GM08714 (cell line): ENCODE measurements around the gene IGFBP5.

Experiments
- H3K4me3 ChIP-seq: fragments of 200-500 bp; sonication (Bioruptor generic); 2 replicates; pipeline ENCODE4 v1.5.1; 2014; ENCODE audit warnings: mild to moderate bottlenecking, low read length, inconsistent platforms
- ZNF274 ChIP-seq: IDR thresholded peaks from 2 replicates; pipeline ENCODE4 v1.6.1; 2012; ENCODE audit warnings: mild to moderate bottlenecking, low read depth, low read length

The IGFBP5 gene

DNA sequence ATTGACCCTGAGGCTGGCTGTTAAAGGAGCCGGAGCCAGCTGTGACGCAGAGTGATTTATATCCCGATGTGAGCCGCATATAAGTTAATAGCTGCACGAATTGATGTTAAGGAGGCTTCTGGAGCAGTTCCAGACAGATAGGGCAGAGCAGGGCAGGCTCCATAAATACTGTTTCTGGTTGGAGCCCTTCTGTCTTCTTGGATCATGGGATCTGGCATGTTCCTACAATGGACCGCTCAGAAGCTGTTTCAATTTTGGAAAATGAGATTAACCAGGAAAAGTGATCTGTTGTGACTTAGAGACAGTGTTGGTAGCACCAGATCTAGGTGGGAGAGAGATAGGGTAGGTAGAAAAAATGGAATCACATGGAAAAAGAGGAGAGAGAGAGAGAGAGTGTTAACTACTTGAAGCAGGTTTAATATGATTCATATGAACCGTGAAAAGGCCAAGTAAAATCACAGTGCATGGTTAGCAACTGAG lies 4.8 kb upstream of the IGFBP5 start:
- no peak overlapping the region for H3K4me3 ChIP-seq
- no peak for TF ChIP-seq ZNF274

GRCh38 chr2:216698895-216699294 lies 3.5 kb upstream of the IGFBP5 start:
- no peak overlapping the region for H3K4me3 ChIP-seq

DNA sequence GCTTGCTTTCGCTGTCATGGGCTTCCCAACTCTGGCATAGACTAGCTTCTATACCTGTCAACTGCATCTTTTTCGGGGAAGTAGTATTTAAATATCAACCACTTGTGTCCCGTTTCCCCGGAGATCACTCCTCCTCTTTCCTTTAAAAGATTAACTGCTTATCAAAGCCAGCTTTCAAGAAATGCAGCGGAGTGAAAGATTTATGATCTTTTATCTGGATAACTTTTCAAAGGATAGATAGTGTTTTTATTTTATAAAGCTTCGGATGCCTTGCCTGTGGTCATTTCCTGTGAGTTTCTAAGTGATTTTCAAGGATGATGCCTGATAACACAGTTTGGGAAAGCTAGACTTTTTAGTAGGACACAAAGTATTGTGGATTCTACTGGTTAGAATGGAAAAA lies 2.9 kb upstream of the IGFBP5 start:
- no peak for TF ChIP-seq ZNF274
- H3K4me3 ChIP-seq, result no peak overlapping the region

More at GRCh38 chr2:216698895-216699294, 3.5 kb upstream of the IGFBP5 start:
- no peak for TF ChIP-seq ZNF274

DNA sequence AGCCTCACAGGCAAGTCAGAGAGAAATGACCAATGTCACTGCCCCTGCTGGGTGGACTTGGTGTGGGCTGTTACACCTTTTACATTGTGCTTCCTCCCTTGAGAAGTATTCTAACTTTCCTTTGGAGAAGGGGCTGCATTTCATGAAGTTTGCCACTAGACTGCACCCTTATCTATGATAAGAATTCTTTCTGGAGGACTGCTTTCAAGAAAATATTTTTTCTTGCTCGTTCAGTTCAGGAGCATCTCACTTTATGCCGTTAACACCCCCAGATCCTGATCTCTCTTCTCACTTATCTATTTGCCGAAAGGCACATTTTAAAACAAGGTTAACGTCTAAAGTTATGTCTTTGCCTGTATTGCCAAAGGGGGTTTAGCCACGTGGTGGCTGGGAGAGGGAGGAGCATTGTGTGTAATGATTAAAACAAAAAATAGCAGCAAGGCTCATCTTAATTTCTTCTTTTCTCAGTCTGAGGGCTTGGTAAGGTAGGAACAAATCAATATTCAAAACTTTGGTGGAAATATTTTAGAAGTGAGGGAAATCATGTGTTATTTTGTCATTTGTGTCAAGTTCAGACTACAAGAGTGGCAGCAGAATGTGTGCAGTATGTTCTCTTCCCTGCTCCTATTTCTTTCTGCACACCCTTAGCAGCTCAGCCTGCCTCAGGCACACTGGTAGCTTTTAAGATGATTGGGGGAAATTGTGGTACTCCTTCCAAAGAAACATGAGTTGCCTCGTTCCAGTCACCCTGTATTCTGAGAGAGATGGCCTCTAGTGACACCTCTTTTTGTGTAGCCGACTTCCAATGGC lies 1.6 kb upstream of the IGFBP5 start:
- TF ChIP-seq ZNF274, result no peak
- no peak overlapping the region for H3K4me3 ChIP-seq

DNA sequence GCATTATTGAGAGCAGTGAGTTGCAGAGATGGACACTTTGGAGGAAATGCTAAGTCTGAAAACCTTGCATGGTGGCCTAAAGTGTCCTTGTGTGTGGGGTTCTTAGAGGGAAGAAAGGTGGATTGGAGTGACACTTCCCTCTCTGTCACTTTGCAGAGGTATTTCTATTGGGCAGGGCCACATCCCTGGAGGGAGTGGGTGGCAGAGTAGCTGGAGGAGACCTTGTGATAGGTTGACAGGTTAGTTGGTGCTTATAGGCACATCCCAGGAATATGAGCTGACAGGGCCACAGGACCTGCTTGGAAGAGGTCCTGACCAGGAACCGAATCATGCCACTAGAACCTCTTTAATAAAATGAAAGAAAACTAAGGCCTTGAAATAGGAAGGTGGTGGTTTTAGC lies 972 bp upstream of the IGFBP5 start:
- no peak for TF ChIP-seq ZNF274
- no peak overlapping the region for H3K4me3 ChIP-seq

- TF ChIP-seq ZNF274, result no peak
- H3K4me3 ChIP-seq, result no peak overlapping the region
Measured at GRCh38 chr2:216694826-216695217, 527 bp downstream of the IGFBP5 start.

DNA sequence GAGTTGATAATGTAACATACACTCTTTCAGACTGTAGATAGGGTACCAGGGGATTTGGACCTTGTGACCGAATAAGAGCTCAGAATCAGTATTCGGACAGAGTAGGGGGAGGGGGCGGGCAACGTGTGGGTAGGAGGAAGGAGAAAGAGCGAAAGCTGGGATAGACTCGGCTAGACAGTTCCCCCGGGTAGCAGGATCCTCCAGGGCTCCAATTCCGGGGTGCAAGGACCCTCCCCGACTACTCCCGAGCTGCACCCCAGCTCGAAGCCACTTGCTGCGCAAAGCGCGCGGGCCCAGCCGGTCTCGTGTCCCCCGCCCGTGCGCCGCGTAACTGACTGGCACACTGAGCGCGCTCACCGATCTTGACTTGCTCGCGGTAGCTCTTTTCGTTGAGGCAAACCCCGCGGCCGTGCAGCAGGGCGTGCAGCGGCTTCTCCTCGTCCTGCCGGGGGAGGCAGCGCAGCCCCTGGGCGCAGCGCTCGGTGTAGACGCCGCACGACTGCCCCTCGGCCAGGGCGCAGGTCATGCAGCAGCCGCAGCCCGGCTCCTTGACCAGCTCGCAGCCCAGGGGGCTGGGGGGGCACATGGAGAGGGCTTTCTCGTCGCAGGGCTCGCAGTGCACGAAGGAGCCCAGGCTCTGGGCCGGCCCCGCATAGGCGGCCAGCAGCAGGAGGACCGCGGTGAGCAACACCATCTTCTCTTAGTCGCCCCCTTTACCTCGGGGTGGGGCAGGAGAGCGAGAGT lies 1.1 kb downstream of the IGFBP5 start:
- 0 out of 2 replicates have a peak overlapping the region, but pooled peaks have one; percentile 17 for H3K4me3 ChIP-seq
- no peak for TF ChIP-seq ZNF274

GRCh38 chr2:216693414-216694080 lies 1.8 kb downstream of the IGFBP5 start:
- TF ChIP-seq ZNF274, result no peak
- 0 out of 2 replicates have a peak overlapping the region, but pooled peaks have one; percentile 17 for H3K4me3 ChIP-seq

- peak overlapping the region; percentile 24 for H3K4me3 ChIP-seq
- TF ChIP-seq ZNF274, result no peak
Measured at GRCh38 chr2:216692636-216693413, 2.5 kb downstream of the IGFBP5 start.

GRCh38 chr2:216690853-216691741 lies 4.3 kb downstream of the IGFBP5 start:
- no peak for TF ChIP-seq ZNF274
- H3K4me3 ChIP-seq, result peak overlapping the region; percentile 15; the same call in 1 of the 2 replicates

DNA sequence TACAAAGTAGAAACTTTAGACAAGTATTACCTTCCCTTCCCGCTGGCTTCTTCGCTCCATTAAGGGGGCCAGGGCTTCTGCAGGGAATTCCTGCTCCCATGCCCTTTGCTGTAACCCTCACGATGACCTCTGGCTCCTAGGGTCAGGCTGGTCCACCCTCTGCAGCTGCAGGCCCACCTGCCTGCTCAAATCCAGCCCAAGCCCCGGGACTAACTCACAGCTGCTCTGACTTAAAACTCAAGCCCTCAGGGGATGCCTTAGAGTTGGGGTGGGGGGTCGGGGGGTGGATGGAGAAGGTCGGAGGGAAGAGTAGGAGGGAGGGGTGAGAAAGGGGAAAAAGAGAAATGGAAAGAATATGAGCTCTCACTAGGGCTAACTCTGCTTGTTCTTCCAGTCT lies 4.9 kb downstream of the IGFBP5 start:
- H3K4me3 ChIP-seq, result no peak overlapping the region
- TF ChIP-seq ZNF274, result no peak

DNA sequence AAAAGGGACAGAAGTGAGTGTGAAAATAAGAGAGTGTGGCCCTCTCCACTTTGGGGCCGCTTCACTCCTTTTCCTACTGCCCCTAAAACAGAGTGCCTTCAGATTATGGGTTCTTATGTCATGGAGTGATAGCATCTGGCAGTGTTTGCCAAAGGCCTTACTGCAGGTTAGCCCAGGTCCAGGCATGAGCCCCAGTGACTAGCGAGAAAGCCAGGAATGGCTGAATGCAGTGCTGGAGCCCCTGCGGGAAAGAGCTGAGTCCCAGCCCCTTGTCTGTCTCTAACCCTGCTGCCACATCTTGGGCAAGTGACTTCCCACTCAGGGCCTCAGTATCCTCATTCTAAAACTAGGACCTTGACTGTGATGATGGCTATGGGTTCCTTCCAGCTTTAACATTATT lies 6.0 kb downstream of the IGFBP5 start:
- H3K4me3 ChIP-seq, result no peak overlapping the region
- TF ChIP-seq ZNF274, result no peak
